Measurements from ENCODE around the gene PFN2. TPM values are rescaled to one million over a fixed set of nuclear protein-coding genes. Genes with fewer than 3 reads are reported as not detected.
A peak's percentile ranks its signal among the peaks of the same experiment; 100 is the strongest.

Gene PFN2, protein sequence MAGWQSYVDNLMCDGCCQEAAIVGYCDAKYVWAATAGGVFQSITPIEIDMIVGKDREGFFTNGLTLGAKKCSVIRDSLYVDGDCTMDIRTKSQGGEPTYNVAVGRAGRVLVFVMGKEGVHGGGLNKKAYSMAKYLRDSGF
- 40.8 TPM for total RNA-seq
- long read RNA-seq, transcript PFN2-203 (3 exons, 1,780 nt): minor isoform, 8 of 68 reads
- long read RNA-seq, transcript PFN2-201 (3 exons, 2,261 nt): major isoform, 59 of 68 reads
- long read RNA-seq, partial matches to known transcripts: 0 of 68 reads
- long read RNA-seq, other reads (novel, unspliced or antisense): 1 of 68 reads

GRCh38 chr3:149970716-149971402 lies at the start of gene PFN2:
PFN2 (minus strand) TSS chr3:149970895; CDS start chr3:149970856, 39 bp downstream.
- H3K27ac ChIP-seq (replicated peaks): peak within 1 kb of the TSS; percentile 96
- intact Hi-C loops (cut with micrococcal nuclease): no loop called here
- no peaks in the 10 kb centered on the region for H3K9me3 ChIP-seq (replicated peaks)
- H3K27me3 ChIP-seq (ENCODE audit: low read depth): no peaks in the 10 kb centered on the region
- H3K4me3 ChIP-seq: peak within 1 kb of the TSS; percentile 95
- peak; percentile 78 for DNase-seq
- TF ChIP-seq CTCF (IDR thresholded peaks at IDR 0.05; ENCODE audit: borderline replicate concordance): no peak
- peaks cover 58% of the 10 kb centered on the region for H3K4me1 ChIP-seq
- peaks cover 5% of the 10 kb centered on the region for H3K36me3 ChIP-seq

DNA sequence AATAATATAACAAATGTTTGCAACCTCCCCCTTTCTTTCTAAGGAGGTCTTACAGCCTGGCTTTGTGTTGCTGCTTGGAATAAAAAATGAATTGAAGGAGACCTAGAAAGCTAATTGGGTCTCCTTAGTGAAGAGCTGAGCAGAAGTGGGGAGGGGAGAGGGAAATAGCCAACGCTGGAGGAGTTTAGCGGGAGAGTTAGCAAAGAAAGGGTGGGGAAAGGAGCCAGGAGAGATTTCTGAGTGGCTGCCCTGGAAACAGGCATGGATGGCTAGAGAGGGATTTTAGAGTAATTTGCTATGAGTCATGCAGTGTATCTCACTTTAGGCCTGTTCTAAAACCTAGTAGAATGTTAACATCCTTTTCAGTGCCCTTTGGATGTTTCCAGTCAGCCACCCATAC lies 45.2 kb upstream of the PFN2 start:
- DNase-seq: no peak
- Histone ChIP-seq H3K27ac (replicated peaks) (no peak overlapping the region), H3K4me1 (no peaks in the 10 kb centered on the region), H3K36me3 (no peaks in the 10 kb centered on the region), H3K9me3 (replicated peaks) (no peaks in the 10 kb centered on the region), H3K27me3 (ENCODE audit: low read depth) (no peaks in the 10 kb centered on the region), H3K4me3 (no peak overlapping the region)
- intact Hi-C loops (cut with micrococcal nuclease): no loop called here
- TF ChIP-seq CTCF (IDR thresholded peaks at IDR 0.05; ENCODE audit: borderline replicate concordance): no peak

DNA sequence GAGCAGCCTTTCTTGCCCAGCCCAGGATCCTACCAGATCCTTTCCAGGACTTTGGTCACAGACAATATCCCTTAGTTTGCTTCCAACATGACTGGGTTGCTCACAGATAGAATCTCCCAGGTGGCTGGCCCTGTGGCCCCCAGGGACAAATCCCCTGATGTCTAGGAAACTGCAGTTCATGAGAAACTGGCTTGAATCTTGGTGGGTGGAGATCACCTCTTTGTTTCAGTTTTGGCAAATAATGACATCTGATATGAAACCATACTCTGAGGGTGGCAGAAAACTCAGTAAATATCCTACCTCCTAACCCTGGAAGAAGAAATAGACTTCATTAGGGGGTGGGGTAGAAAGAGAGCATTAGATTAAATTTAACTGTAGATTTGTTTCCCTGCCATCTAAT lies 44.1 kb upstream of the PFN2 start:
- no peak for DNase-seq
- TF ChIP-seq CTCF (IDR thresholded peaks at IDR 0.05; ENCODE audit: borderline replicate concordance): no peak
- Histone ChIP-seq H3K27ac (replicated peaks) (no peak overlapping the region), H3K4me3 (no peak overlapping the region), H3K4me1 (no peaks in the 10 kb centered on the region), H3K36me3 (no peaks in the 10 kb centered on the region), H3K27me3 (ENCODE audit: low read depth) (no peaks in the 10 kb centered on the region), H3K9me3 (replicated peaks) (no peaks in the 10 kb centered on the region)
- intact Hi-C loops (cut with micrococcal nuclease): no loop called here

DNA sequence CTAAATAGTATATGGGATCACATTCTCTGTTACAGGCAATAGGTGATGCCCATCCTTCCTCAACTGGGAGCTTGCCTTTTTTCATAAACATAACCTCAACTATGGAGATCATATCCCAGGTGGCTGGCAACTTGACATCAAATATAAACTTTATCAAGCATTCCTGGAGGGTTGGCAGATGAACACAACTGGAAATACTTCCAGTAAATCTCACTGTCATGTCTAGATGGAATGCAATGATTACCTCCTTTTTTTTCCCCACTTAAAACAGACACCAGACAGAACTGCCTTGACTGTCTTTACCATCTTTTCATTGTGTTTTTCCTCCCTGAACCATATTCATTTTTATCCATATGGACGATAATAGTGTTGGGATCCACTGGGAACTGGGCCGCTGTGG lies 43.1 kb upstream of the PFN2 start:
- no peak for DNase-seq
- Histone ChIP-seq H3K27ac (replicated peaks) (no peak overlapping the region), H3K27me3 (ENCODE audit: low read depth) (no peaks in the 10 kb centered on the region), H3K4me1 (no peaks in the 10 kb centered on the region), H3K9me3 (replicated peaks) (no peaks in the 10 kb centered on the region), H3K4me3 (no peak overlapping the region), H3K36me3 (no peaks in the 10 kb centered on the region)
- no peak for TF ChIP-seq CTCF (IDR thresholded peaks at IDR 0.05; ENCODE audit: borderline replicate concordance)
- intact Hi-C loops (cut with micrococcal nuclease): no loop called here

DNA sequence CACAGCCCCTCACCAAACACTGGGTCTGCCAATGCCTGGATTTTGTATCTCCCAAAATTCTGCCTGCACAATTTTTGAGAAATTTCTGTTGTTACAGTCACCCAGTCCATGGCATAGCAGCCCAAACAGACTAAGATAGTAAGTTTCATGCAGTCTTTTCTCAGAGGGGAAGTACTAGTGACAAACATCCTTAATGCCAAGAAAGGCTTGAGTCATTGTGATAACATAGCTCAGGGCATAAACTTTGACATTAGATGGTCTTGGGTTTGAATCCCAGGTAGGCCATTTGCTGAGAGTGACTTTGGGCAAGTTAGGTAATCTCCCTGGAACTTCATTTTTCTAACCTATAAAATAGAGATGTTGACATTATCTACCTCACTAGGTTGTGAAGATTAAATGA lies 36.1 kb upstream of the PFN2 start:
- Histone ChIP-seq H3K4me1 (no peaks in the 10 kb centered on the region), H3K9me3 (replicated peaks) (no peaks in the 10 kb centered on the region), H3K27ac (replicated peaks) (no peak overlapping the region), H3K36me3 (no peaks in the 10 kb centered on the region), H3K4me3 (no peak overlapping the region), H3K27me3 (ENCODE audit: low read depth) (no peaks in the 10 kb centered on the region)
- TF ChIP-seq CTCF (IDR thresholded peaks at IDR 0.05; ENCODE audit: borderline replicate concordance): no peak
- intact Hi-C loops (cut with micrococcal nuclease): no loop called here
- DNase-seq: no peak

Measured in left ventricle myocardium inferior (tissue), 1 donor.